GM12865 (cell line): ENCODE results near the gene BRSK2.

Experiments used
- DNase-seq: peaks from one replicate; pipeline ENCODE4 v3.0.0; 2010; ENCODE audit warnings: low read depth
- H3K4me3 ChIP-seq: 2 replicates; pipeline ENCODE4 v1.5.1; 2011; ENCODE audit warnings: mild to moderate bottlenecking, low read depth, low read length, control low read depth
- TF ChIP-seq, protein P1 (sequence below): IDR thresholded peaks from 2 replicates; pipeline ENCODE4 v1.5.1; 2011; ENCODE audit warnings: low read length, control low read depth, low read depth, inconsistent platforms; ENCODE audit not compliant: insufficient read depth; ENCODE audit errors: missing control alignments

Gene BRSK2

DNA sequence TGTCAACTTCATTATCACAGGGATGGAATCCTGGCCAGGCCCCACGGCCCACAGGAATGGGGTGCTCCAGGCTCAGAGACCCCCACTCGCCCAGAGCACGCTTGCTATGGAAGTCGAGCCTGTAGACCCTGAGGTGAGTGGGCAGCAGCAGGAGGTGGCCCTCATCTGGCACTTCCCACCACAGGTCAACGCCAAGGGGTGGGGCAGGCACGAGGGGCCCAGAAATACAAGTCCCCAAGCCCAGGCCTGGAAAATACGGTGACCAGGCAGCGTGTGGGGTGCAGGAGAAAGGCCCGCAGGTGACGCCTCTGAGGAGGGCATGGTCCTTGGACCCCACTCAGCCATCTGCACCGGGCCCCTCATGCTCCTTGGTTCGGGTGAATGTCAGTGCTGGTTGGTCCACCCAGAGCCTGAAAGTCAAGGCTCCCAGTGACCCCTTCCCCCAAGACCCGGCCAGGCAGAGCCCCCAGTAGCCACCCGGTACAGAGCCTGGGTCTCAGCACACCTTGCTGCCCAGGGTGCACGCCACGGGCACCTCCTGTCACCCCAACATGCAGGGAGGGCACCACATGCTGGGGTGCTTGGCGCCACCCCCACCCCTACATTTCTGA, 94.4 kb downstream of the BRSK2 start:
- no peak for DNase-seq
- no peak overlapping the region for H3K4me3 ChIP-seq
- TF ChIP-seq, protein P1, sequence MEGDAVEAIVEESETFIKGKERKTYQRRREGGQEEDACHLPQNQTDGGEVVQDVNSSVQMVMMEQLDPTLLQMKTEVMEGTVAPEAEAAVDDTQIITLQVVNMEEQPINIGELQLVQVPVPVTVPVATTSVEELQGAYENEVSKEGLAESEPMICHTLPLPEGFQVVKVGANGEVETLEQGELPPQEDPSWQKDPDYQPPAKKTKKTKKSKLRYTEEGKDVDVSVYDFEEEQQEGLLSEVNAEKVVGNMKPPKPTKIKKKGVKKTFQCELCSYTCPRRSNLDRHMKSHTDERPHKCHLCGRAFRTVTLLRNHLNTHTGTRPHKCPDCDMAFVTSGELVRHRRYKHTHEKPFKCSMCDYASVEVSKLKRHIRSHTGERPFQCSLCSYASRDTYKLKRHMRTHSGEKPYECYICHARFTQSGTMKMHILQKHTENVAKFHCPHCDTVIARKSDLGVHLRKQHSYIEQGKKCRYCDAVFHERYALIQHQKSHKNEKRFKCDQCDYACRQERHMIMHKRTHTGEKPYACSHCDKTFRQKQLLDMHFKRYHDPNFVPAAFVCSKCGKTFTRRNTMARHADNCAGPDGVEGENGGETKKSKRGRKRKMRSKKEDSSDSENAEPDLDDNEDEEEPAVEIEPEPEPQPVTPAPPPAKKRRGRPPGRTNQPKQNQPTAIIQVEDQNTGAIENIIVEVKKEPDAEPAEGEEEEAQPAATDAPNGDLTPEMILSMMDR = no peak

DNA sequence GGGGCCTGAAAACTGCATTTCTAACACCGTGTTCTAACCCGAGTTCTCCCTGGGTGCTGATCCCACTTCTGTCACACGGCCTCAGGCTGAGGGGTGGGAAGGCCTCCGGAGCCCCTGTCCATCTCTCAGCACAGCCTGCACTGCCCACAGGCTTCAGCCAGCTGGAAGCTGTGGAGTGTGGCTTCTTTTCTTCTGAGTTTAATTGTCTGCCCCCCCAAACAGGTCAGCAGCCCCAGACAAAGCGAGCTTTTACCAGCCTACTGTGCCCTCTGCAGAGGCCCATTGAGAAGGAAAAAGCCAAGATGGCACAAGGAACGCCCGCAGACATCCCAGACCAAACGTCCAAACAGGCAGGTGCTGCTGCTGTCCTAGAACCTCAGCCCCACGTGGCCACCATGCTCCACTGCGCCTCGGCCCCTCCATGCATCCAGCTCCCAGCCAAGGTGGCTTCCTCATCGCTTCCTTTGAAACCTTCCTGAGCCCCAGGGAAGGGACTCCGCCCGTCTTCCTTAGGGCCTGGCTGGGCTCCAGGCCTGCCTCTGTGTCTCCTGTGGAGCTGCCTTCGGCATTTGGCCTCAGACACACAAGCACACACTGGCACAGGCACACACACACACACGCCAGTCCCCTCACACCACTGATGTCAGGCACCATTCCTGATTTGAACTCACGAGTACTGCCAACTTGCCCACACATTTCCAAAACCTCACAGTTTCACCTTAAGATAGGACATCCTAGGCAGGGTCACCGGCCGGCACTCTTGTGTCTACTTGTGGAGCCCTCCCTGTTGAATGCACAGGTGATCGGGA, 95.2 kb downstream of the BRSK2 start:
- H3K4me3 ChIP-seq = no peak overlapping the region
- no peak for DNase-seq
- TF ChIP-seq, protein P1 = no peak

- TF ChIP-seq, protein P1 = no peak
- no peak for DNase-seq
- no peak overlapping the region for H3K4me3 ChIP-seq
These were observed 95.8 kb downstream of the BRSK2 start for GRCh38 chr11:1485504-1485885.

GRCh38 chr11:1486054-1486825, 96.5 kb downstream of the BRSK2 start, which contains the start of gene MOB2:
Gene MOB2 (minus strand): TSS chr11:1486779. CDS start chr11:1486556, 223 bp downstream.
- DNase-seq = peak; percentile 23
- TF ChIP-seq, protein P1 = no peak
- H3K4me3 ChIP-seq = no peak within 1 kb of the TSS

DNA sequence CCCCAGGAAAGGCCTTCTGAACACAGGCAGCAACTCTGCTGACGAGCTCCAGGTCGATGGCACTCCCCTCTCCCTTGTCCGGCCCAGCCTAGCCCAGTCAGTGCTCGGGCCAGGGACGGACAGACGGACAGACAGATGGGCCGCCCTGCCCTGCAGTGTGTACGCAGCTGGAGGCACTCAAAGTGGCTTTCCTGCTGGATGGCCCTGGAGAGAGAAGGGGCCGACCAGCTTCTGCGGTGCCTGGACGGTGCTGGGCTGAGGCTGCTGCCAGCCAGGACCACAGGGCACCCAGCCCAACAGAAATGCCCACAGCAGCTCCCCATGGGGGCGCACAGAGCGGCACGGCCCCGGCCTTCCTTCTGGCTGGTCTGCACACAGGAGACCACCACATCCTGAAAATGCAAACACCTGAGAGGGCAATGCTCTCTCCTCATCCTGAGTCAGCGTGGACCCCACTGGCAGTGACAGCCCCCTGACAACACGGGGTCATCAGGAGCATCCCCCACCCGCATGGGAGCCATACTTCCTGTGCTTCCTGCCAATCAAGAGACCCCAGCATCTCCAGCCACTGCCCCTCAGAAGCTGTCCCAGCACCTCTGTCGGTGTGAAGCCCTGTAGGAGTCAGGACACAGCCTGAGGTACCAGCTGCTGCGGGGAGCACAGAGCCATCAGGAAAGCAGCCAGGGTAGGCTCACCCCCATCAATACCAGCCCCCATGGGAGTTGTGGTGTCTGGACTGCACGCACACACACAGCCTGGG, 97.5 kb downstream of the BRSK2 start:
- DNase-seq = no peak
- H3K4me3 ChIP-seq = no peak overlapping the region
- TF ChIP-seq, protein P1 = no peak

GRCh38 chr11:1487851-1488574, 98.3 kb downstream of the BRSK2 start:
- DNase-seq = peak; percentile 18
- TF ChIP-seq, protein P1 = no peak
- H3K4me3 ChIP-seq = no peak overlapping the region
